ENCODE measurements around the gene CMSS1.

DNA sequence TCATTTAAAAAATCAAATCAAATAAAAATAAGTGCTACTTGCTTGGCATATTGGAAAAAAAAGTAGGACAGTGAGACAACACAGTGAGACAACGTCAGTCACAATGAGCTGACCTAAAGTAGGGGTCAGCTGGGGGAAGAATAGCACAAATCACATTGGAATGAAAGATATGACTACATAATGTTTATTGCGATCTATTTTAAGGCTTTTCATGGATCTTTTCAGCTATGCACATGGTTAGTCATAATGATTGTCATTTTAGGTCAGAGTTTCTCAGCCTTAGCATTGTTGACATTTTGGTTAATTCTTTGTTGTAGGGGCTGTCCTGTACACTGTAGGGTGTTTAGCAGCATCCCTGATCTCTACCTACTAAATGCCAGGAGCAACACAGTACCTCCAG, 44.5 kb downstream of the CMSS1 start:
- TF ChIP-seq, protein P1, sequence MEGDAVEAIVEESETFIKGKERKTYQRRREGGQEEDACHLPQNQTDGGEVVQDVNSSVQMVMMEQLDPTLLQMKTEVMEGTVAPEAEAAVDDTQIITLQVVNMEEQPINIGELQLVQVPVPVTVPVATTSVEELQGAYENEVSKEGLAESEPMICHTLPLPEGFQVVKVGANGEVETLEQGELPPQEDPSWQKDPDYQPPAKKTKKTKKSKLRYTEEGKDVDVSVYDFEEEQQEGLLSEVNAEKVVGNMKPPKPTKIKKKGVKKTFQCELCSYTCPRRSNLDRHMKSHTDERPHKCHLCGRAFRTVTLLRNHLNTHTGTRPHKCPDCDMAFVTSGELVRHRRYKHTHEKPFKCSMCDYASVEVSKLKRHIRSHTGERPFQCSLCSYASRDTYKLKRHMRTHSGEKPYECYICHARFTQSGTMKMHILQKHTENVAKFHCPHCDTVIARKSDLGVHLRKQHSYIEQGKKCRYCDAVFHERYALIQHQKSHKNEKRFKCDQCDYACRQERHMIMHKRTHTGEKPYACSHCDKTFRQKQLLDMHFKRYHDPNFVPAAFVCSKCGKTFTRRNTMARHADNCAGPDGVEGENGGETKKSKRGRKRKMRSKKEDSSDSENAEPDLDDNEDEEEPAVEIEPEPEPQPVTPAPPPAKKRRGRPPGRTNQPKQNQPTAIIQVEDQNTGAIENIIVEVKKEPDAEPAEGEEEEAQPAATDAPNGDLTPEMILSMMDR (tag by site-specific recombination; IDR thresholded peaks at IDR 0.05) = no peak
- TF ChIP-seq, protein P2, sequence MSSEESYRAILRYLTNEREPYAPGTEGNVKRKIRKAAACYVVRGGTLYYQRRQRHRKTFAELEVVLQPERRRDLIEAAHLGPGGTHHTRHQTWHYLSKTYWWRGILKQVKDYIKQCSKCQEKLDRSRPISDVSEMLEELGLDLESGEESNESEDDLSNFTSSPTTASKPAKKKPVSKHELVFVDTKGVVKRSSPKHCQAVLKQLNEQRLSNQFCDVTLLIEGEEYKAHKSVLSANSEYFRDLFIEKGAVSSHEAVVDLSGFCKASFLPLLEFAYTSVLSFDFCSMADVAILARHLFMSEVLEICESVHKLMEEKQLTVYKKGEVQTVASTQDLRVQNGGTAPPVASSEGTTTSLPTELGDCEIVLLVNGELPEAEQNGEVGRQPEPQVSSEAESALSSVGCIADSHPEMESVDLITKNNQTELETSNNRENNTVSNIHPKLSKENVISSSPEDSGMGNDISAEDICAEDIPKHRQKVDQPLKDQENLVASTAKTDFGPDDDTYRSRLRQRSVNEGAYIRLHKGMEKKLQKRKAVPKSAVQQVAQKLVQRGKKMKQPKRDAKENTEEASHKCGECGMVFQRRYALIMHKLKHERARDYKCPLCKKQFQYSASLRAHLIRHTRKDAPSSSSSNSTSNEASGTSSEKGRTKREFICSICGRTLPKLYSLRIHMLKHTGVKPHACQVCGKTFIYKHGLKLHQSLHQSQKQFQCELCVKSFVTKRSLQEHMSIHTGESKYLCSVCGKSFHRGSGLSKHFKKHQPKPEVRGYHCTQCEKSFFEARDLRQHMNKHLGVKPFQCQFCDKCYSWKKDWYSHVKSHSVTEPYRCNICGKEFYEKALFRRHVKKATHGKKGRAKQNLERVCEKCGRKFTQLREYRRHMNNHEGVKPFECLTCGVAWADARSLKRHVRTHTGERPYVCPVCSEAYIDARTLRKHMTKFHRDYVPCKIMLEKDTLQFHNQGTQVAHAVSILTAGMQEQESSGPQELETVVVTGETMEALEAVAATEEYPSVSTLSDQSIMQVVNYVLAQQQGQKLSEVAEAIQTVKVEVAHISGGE (tag by site-specific recombination; conservative IDR thresholded peaks at IDR 0.05; ENCODE audit: low read depth) = no peak
- TF ChIP-seq MYNN (tag by site-specific recombination; IDR thresholded peaks at IDR 0.05; ENCODE audit: borderline replicate concordance) = no peak
- no peak for TF ChIP-seq ZNF157 (tag by site-specific recombination; IDR thresholded peaks at IDR 0.05)
- no peak for TF ChIP-seq YY1 (tag by site-specific recombination; IDR thresholded peaks at IDR 0.05)
- no peak for TF ChIP-seq ZBTB17 (tag by site-specific recombination; IDR thresholded peaks at IDR 0.05)
- TF ChIP-seq SETDB1 (IDR thresholded peaks at IDR 0.05; ENCODE audit: insufficient read length, low read length) = no peak
- no peak for TF ChIP-seq ZNF202 (tag by site-specific recombination; IDR thresholded peaks at IDR 0.05; ENCODE audit: borderline replicate concordance)
